Cortex of kidney (tissue), 1 donor: ENCODE results near the gene TSSK2.
"Not testable (repeated sequence)": the region's sequence is repeated elsewhere in the genome, so short reads cannot be mapped to it uniquely, and the experiment has no call there.

Source experiments
- DNase-seq: peaks from one replicate; lab custom pipeline; 2025; lab: John Stamatoyannopoulos, UW

TSSK2 gene

DNA sequence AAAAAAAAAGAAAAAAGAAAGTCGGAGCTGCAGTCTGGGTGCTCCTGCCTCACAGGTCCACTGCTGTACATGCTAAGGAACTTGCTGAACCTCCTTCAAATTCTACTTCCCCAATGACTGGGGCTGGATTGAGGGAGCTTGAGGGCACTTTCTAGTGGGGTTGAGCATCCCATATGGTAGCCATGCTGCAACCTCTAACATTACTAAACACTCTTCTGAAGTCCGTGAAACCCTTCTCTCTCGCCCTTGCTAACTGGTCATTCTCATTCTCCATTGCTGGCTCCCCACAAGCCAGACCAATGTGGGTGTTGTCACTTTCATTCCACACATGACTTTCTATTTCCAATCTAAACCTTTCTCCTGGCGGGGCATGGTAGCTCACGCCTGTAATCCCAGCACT is 12.1 kb downstream of the TSSK2 start:
- DNase-seq, result no peak

DNA sequence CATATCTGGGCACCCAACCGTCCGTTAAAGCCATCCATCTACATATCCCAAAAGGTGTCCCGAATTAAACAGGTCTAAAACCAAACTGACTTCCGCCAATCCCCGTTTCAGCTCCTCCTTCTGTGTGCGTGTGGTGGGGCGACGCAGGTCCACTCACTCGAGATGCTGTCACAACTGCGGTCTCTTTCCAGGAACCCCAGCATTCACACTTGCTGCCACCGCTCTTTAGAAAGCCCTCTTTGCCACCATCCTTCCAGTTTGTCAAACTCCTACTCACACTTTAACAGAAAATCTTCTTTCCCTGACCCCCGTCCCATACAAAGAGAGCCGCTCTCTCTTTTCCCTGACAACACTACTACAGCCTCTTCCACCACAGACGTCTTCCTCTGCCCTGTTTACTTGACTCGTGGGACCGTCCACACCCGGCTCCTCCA is 12.9 kb downstream of the TSSK2 start:
- DNase-seq, result no peak

DNA sequence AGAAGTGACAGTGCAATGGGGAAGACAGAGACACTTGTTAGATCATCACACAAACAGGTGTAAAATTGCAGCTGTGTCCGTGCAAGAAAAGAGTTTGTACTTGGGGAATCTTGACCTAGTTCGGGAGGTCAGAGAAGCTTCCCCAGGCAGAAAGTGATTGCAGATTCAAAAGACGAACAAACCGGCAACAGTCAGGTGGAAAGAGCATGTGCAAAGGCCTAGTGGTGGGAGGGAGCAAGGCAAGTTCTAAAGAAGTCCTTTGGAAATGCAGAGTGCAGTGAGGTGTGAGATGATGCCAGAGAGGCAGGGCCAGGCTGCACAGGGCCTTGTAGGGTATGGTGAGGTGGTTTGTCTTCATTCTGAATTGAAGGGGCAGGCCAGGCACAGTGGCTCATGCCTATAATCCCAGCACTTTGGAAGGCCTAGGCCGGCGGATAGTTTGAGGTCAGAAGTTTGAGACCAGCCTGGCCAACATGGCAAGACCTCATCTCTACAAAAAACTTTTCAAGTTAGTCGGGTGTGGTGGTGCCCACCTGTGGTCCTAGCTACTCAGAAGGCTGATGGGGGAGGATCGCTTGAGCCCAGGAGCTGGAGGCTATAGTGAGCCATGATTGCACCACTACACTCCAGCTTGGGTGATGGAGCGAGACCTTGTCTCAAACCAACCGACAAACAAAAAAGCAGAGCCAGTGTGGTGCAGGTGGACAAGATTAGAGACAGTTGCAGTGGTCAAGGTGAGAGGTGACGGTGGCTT is 15.3 kb downstream of the TSSK2 start:
- no peak for DNase-seq

DNA sequence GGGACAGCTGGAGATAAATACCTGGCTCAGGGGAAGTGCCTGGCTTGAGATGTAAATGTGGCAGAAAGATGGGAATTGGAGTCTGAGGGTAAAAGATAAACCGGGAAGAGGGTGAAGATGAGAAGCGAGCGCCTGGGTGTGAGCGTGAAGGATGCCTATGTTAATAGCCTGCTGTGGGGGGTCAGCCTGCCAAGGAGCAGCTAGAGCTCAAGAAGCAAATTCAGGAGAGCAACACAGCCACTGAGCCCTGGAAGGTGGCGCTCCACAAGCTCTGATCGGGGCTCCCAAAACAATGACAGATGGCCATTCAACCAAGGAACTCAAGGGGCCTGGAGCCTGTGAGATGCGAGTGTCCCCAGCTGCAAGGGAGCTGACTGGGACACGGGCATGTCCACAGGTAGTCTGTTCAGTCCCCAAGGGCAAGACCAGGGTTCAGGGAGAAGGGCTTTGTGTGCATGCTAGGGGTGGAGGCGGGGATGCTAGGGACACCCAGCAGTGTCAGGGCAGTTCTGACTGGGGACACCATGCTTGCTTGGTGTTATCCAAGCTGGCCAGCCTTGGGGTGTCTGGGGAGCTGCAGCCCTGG is 16.2 kb downstream of the TSSK2 start:
- DNase-seq, result no peak

DNA sequence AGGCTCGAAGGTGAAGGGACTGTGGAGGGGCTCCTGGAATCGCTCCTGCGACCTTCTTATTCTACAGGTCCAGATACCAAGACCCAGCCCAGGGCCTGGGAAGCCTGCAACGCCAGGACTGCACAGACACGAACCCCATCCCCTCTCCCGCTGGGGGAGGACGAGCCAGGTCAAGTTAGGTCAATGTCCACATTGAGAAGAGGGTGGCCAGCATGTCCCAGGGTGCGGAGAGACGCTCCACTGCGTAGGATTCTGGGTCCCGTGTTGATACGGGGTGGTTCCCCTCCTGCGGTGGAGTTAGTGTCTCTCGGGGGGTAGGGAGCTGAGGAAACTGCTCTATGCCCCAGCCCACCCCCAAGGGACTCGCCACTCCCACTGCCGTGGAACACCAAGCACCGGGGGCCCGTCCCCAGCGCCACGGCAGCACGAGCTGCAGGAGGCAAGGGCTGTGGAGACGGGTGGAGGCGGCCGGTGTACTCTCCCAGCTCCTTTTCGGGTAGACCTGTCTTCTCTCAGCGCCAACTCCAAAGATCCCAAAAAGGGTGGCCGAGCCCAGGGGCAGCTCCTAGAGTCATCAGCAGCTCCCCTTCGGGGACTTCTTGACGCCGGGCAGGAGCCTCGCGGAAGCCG is 17.4 kb downstream of the TSSK2 start:
- DNase-seq, result no peak

DNA sequence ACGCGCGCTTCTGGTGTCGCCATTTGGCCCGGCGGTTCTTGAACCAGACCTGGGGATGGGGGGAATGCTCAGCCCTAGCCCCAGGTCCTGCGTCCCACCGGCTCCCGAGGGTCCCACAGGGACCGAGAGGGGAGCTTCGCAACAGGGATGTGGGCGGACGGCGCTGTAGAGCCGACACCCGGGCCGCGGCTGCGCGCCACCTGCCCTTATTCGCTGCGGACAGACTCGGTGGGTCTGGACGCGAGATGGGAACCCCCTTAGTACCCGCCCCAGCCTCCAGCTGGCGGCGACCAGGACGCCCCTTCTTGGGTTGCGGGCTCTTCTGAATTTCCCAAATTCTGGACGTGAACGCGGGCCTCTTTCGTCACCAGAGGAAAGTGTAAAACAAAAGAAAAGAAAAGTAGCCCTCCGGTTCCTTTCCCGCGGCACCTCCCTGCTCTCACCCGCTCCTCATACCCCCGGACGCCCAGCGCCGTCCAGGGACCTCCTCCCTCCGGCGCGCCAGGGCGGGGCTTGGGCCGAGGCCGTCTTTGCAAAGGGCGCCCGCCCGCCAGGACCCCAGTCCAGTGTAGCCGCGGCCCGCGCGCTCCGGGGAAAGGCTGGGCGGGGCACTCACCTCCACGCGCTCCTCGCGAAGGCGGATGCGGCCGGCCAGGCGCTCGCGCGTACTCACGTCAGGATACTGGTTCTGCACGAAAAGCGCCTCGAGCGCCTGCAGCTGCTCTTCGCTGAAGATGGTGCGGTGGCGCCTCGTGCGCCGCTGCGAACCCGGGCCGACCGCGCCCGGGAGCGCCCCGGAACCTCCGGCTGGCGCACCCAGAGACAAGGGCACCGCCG is 18.2 kb downstream of the TSSK2 start:
- no peak for DNase-seq

DNA sequence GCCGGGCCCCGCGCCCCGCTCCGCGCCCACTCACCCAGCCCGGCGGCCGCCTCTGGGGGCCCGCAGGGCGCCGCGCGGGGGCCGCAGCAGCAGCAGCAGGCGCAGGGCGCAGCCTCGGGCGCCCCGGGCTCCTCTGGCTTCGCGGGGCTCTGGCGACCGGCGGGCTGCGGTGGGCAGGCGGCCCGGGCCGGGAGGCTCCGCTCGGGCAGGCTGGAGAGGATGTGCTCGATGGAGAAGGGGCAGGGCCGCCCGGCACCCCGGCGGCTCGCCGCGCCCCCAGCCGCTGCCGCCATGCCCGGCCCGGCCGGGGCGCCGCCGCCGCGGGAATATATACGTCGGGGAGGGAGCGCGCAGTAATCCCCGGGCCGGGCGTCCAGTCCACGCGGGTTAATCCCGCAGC is 18.9 kb downstream of the TSSK2 start, which contains the start of gene GSC2:
Gene GSC2 (minus strand): TSS at position 302 of the 400 bp plus-strand sequence. CDS start 9 bp downstream, at position 293.
- no peak for DNase-seq

DNA sequence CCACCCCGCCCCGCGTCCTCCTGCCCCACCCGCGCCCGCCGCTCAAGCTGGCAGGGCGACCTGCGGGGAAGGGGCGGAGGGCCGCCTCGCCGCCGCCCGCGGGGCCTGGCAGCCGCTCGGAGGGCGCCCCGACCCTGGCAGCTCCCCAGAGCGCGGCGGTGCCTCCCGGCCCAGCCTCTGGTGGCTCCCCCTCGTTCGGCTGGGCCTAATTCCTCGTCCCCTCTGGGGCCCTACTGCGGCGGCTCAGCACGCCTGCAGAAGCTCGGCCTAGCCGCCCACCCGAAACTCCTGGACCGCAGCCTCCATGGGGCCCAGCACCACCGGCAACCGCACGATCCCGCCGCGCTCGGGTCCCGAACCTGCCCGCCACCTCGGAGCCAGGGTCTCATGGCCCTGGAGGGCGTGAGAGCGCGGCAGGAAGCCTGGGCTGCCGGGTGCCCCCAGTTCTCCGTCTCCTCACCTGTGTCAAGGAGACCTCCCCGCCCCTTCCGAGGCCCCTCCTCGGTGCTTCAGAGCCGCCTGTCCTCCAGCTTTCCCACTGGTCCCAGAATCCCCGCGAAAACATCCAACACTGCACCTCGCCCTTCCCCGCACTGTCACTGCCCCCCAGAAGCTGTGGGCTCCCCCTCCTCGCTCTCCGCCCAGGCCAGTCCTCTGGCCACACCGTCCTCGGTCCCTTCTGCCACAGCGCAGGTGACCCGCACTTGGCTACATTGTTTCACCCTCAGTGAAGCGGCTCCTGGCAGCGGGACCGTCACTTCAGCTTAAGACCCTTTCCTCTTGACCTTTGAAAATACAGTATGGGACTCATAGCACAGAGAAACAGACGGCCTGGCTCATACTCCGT is 19.6 kb downstream of the TSSK2 start:
- no peak for DNase-seq

DNA sequence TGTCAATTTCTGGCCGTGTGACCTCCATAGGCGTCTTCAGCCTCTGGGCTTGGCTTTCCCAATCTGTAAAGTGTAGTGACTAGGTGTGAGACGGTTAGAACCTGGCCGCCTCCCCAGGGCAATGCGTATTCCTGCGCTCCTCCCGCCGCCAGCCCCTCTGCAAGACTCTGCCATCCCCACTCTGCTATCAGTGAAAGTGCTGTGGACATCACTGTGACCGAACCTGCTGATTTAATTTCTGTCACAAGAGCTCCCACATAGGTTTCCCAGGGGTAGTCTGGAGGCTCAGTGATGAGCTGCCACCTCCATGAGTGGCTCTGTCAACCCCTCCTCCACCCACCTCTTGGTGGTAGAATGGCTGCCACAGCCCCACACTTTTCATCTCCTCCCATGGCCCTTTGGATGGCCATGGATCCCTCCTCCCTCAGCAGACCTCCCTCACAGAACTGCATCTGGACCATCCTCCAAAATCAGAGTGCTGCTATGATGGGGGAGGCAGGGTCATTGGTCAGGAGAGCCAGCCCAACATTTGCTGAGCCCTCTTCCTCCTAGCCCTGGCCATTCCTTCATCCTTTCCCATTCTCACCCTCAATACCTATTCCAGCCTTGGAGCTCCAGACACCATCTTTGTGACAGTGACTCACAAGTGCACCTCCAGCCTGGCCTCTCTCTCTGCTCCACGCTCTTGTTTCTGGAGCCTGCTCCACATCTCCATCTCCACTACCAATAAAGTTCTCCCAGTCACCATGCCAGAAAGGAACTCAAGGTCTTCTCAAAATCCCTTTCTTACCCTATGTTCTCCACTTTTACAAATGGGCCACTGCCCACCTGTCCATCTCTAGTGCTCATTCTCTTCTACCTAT is 20.5 kb downstream of the TSSK2 start:
- DNase-seq, result no peak

DNA sequence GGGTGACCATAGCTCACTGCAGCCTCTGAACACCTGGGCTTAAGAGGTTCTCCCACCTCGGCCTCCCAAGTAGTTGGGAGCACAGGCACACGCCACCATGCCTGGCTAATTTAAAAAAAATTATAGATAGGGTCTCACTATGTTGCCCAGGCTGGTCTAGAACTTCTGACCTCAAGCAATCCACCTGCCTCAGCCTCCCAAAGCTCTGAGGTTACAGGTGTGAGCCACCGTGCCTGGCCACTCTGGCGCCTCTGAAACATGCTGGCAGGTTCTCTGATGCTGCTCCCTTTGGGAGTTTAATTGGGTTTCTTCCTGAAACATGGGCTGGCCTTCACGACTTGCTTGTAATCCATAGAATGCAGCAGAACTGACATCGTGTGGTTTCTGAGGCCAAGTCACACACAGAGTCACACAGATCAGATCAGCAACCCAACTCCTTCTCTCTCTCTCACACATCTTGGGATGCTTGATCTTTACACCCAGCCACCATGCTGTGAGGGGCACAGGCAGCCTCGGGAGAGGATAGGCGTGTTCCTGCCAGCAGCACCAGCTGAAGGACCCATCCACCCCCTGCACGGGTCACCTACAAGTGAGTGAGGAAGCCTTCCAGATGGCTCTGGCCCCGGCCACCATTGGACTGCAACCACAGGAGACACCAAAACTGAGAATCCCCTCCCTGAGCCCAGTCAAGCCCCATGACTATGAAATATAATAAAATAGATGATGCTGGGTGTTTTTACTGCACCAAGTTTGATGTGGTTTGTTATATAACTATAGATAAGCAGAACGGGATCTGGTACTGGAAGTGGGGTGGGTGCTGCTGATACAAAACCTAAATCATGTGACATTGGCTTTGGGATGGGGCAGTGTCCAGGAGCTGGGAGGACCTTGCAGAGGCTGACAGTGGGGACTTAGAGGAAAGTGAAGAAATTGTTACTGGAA is 22.1 kb downstream of the TSSK2 start:
- no peak for DNase-seq

DNA sequence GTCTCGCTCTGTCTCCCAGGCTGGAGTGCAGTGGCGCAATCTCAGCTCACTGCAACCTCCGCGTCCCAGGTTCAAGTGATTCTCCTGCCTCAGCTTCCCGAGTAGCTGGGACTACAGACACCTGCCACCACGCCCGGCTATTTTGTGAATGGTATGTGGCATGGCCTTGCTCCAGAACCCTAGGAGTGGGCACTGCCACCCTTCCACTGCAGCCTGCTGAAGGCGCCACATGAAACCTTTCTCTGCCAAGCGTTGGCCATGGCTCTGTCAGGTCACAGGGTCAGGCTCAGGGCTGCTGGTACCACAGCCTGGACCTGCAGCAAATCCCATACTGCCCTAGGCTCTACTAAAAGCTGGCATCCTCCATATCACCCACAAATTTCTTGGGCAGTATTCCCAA is 25.0 kb downstream of the TSSK2 start:
- not testable (repeated sequence) for DNase-seq

DNA sequence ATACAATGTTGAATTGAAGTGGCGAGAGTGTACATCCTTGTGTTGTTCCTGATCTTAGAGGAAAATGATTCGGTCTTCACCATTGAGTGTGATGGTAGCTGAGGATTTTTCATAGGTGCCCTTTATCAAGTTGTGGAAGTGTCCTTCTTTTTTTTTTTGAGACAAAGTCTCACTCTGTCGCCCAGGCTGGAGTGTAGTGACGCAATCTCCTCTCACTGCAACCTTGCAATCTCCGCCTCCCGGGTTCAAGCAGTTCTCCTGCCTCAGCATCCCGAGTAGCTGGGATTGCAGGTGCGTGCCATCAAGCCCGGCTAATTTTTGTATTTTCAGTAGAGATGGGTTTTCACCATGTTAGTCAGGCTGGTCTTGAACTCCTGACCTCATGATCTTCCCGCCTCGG is 27.5 kb downstream of the TSSK2 start:
- not testable (repeated sequence) for DNase-seq

DNA sequence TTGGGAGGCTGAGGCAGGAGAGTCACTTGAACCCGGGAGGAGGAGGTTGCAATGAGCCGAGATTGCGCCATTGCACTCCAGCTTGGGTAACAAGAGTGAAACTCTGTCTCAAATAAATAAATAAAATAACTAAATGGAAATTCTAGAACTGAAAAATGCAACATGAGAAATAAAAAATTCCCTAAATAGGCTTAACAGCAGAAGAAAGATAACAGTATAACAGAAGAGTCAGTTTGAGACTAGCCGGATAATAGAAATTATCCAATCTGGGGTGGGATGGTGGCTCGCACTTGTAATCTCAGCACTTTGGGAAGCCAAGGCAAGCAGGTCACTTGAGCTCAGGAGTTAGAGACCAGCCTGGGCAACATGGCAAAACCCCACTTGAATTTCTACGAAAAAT is 33.3 kb downstream of the TSSK2 start:
- DNase-seq, result no peak

DNA sequence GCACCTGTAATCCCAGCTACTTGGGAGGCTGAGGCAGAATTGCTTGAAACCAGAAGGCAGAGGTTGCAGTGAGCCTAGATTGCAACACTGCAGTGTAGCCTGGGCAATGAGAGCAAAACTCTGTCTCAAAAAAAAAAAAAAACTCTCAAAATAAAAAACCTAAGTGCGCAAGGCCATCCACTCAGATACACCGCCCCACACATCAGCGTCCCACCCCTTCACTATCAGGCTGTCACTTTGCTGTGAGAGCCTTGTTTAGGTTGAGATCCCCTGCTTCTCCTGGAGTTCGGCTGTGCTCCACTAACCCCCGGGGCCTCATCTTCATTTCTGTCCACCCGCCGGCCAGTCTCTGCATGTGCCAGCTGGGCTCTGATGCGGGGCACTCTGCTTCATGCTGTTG is 35.3 kb downstream of the TSSK2 start:
- no peak for DNase-seq

DNA sequence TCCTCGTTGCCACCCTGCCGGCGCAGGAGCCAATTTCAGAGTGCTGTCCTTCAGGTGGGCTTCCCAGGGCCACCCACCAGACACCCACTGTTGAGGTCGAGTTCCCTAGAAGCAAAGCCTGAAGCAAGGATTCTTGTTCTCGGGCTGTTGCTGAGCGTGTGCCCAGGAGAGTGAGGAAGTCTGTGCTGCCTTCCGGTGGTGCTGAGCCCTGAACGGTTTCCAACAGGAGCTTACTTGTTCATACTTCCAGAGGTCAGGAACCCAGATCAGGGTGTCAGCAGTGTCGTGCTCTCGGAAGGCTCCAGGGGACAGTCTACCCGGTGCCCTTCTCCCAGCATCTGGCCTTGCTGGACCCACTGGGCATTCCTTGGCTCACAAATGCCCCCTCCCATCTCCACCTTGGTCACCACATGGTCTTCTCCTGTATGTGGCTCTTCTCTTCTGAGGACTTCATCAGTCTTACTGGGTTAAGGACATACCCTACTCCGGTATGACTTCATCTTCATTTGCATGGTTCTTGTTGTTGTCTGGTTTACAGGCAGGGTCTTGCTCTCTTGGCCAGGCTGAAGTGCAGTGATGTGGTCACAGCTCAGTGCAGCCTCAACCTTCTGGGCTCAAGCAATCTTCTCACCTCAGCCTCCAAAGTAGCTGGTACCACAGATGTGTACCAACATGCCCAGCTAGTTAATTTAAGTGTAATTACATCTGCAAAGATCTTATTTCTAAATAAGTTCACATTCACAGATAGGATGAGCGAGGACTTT is 36.2 kb downstream of the TSSK2 start:
- no peak for DNase-seq

DNA sequence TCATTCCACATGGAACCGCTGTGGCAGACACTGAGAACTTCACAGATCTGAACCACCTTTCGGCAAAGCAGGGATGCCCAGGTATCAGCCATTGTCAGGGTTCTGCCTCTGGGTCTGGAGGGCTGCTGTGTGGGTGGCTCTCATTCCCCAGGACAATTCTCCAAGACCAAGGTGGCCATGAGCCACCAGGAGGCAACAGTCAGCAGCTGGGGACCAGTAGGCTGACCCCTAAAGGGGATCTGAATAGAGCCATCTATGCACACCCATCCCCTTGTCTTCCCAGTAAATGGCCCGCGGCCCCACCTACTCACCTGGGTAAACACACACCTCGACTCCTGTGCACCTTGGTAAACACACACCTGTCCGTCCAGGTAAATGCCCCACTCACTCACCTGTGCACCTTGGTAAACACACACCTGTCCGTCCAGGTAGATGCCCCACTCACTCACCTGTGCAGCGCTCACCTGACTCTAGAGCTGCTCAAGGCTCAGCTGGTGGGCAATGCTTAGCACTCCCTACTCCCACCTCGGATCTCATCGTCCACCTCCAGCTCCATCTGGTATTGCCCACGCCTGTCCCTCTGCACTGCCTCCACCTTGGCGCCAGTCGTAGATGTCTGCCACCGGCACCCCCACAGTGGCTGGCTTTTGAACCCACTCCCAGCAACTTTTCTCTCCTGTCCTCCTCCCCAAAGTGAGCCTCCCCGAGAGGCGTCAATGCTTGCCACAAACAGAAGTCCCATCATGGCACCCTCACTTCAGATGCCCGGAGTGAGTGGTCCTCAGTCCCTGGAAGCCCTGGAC is 37.2 kb downstream of the TSSK2 start:
- DNase-seq, result no peak
